Smooth muscle cell (in vitro differentiated cells): ENCODE data around the gene DLX3. TPM values are rescaled to one million over a fixed set of nuclear protein-coding genes. Genes with fewer than 3 reads are reported as not detected.

Experiments
- DNase-seq: peaks from one replicate; lab custom pipeline; 2025; ENCODE audit not compliant: unreplicated experiment; lab: John Stamatoyannopoulos, UW
- H2AFZ ChIP-seq: fragments of 200-600 bp; sonication (generic); 2 replicates; pipeline ENCODE4 v1.6.0; 2016; ENCODE audit warnings: antibody characterized with exemption, low read depth, mild to moderate bottlenecking
- H3F3A ChIP-seq: fragments of 200-600 bp; sonication (generic); 2 replicates; pipeline ENCODE4 v1.6.0; 2017; ENCODE audit warnings: antibody characterized with exemption, low read depth
- H3K27ac ChIP-seq: fragments of 200-600 bp; sonication (generic); 2 replicates; pipeline ENCODE4 v1.5.1; 2016; ENCODE audit warnings: low read depth, mild to moderate bottlenecking
- H3K27me3 ChIP-seq: fragments of 200-600 bp; sonication (generic); 2 replicates; pipeline ENCODE4 v1.6.1; 2016; ENCODE audit warnings: low read depth, mild to moderate bottlenecking
- H3K36me3 ChIP-seq: fragments of 200-600 bp; sonication (generic); 2 replicates; pipeline ENCODE4 v1.5.1; 2016; ENCODE audit warnings: low read depth
- H3K4me1 ChIP-seq: fragments of 200-600 bp; sonication (generic); 2 replicates; pipeline ENCODE4 v1.5.1; 2016; ENCODE audit warnings: low read depth
- H3K4me2 ChIP-seq: fragments of 200-600 bp; sonication (generic); 2 replicates; pipeline ENCODE4 v1.6.0; 2016; ENCODE audit warnings: mild to moderate bottlenecking
- H3K4me3 ChIP-seq: fragments of 200-600 bp; sonication (generic); 2 replicates; pipeline ENCODE4 v1.5.1; 2016; ENCODE audit warnings: mild to moderate bottlenecking
- H3K79me2 ChIP-seq: fragments of 200-600 bp; sonication (generic); 2 replicates; pipeline ENCODE4 v1.6.0; 2016; ENCODE audit warnings: low read depth, mild to moderate bottlenecking
- H3K9ac ChIP-seq: fragments of 200-600 bp; sonication (generic); 2 replicates; pipeline ENCODE4 v1.6.0; 2016; ENCODE audit warnings: low read depth
- H3K9me3 ChIP-seq: fragments of 200-600 bp; sonication (generic); replicated peaks from 2 replicates; pipeline ENCODE4 v1.5.1; 2016; ENCODE audit warnings: low read depth
- H4K20me1 ChIP-seq: fragments of 200-600 bp; sonication (generic); 2 replicates; pipeline ENCODE4 v1.6.0; 2016; ENCODE audit warnings: low read depth
- CTCF ChIP-seq: fragments of 200-600 bp; sonication (generic); IDR thresholded peaks from 2 replicates; pipeline ENCODE4 v1.5.1; 2017; ENCODE audit warnings: borderline replicate concordance, mild to moderate bottlenecking, antibody characterized with exemption; ENCODE audit not compliant: insufficient read depth, poor library complexity, severe bottlenecking
- WGBS: methylation state at CpG from one replicate; pipeline ENCODE4 v1.1.7; 2016; ENCODE audit warnings: low lambda C conversion rate; 5-methylcytosine and 5-hydroxymethylcytosine counted together
- polyA plus RNA-seq: library from polyadenylated mRNA; unstranded; fragments of >200 nt; fragmentation: Nextera tagmentation; extraction: Ambion mirVana; gene quantifications from 2 replicates; pipeline ENCODE4 v1.2.1, GENCODE V29; 2016
- total RNA-seq: library from RNA; depleted of rRNA; stranded (reverse); fragments of >200 nt; gene quantifications from 2 replicates; pipeline ENCODE4 v1.2.3, GENCODE V29; 2014

Gene DLX3
- total and polyA plus RNA-seq, 2 experiments from 2014 or later = 1.4 to 9.7 TPM

- Histone ChIP-seq H3K9me3 (no peaks in the 10 kb centered on the region), H3K79me2 (no peaks in the 10 kb centered on the region), H4K20me1 (no peaks in the 10 kb centered on the region), H3K9ac (no peak overlapping the region), H3K4me2 (no peak overlapping the region), H2AFZ (no peak overlapping the region), H3K4me1 (peaks cover 19% of the 10 kb centered on the region), H3K4me3 (no peak overlapping the region), H3F3A (no peaks in the 10 kb centered on the region), H3K36me3 (no peaks in the 10 kb centered on the region), H3K27me3 (peaks cover 11% of the 10 kb centered on the region), H3K27ac (no peak overlapping the region)
- 70% methylated on average over 2 of the region's 2 CpGs for WGBS
- no peak for TF ChIP-seq CTCF
- DNase-seq = no peak
Measured at GRCh38 chr17:49984776-49985175, 10.2 kb downstream of the DLX3 start.

- no peak overlapping the region for H3K9ac ChIP-seq
- H4K20me1 ChIP-seq = no peaks in the 10 kb centered on the region
- TF ChIP-seq CTCF = no peak
- peaks cover 11% of the 10 kb centered on the region for H3K27me3 ChIP-seq
- H3K4me1 ChIP-seq = peaks cover 19% of the 10 kb centered on the region
- H3K9me3 ChIP-seq = no peaks in the 10 kb centered on the region
- no peaks in the 10 kb centered on the region for H3K79me2 ChIP-seq
- H3K36me3 ChIP-seq = no peaks in the 10 kb centered on the region
- DNase-seq = no peak
- H3F3A ChIP-seq = peaks cover 4% of the 10 kb centered on the region
- H3K4me3 ChIP-seq = no peak overlapping the region
- no peak overlapping the region for H3K27ac ChIP-seq
- WGBS = 50% methylated on average over 3 of the region's 3 CpGs
- no peak overlapping the region for H2AFZ ChIP-seq
- no peak overlapping the region for H3K4me2 ChIP-seq
Measured at GRCh38 chr17:49984283-49984682, 10.7 kb downstream of the DLX3 start.

GRCh38 chr17:49980703-49981197 is 14.3 kb downstream of the DLX3 start:
- Histone ChIP-seq H3K9ac (no peak overlapping the region), H3K4me2 (no peak overlapping the region), H3K4me1 (peaks cover 39% of the 10 kb centered on the region), H3K27ac (no peak overlapping the region), H3K4me3 (no peak overlapping the region), H3K36me3 (no peaks in the 10 kb centered on the region), H2AFZ (no peak overlapping the region), H3K79me2 (no peaks in the 10 kb centered on the region), H3F3A (peaks cover 6% of the 10 kb centered on the region), H3K9me3 (no peaks in the 10 kb centered on the region), H3K27me3 (no peaks in the 10 kb centered on the region), H4K20me1 (no peaks in the 10 kb centered on the region)
- TF ChIP-seq CTCF = no peak
- DNase-seq = no peak
- WGBS = 16% methylated on average over 7 of the region's 7 CpGs

- Histone ChIP-seq H3K27ac (no peak overlapping the region), H2AFZ (no peak overlapping the region), H3K79me2 (no peaks in the 10 kb centered on the region), H3K36me3 (no peaks in the 10 kb centered on the region), H4K20me1 (no peaks in the 10 kb centered on the region), H3K27me3 (peaks cover 5% of the 10 kb centered on the region), H3K4me1 (peaks cover 40% of the 10 kb centered on the region), H3K4me3 (no peak overlapping the region), H3K9me3 (no peaks in the 10 kb centered on the region), H3K9ac (no peak overlapping the region), H3F3A (peaks cover 6% of the 10 kb centered on the region), H3K4me2 (no peak overlapping the region)
- TF ChIP-seq CTCF = no peak
- 80% methylated on average over 4 of the region's 4 CpGs for WGBS
- DNase-seq = no peak
Measured at GRCh38 chr17:49979748-49980479, 15.1 kb downstream of the DLX3 start.
